SU-DHL-6 (cell line): Measurements from ENCODE around the gene NKX6-2.

Source experiments
- H2AFZ ChIP-seq: fragments of 200-600 bp; sonication (generic); 2 replicates; pipeline ENCODE4 v1.6.1; 2014; ENCODE audit warnings: low read depth, mild to moderate bottlenecking, moderate library complexity, mixed read lengths, antibody characterized with exemption, low read length; ENCODE audit not compliant: severe bottlenecking
- H3F3A ChIP-seq: fragments of 200-600 bp; shearing (Covaris generic); 2 replicates; pipeline ENCODE4 v1.6.0; 2016; ENCODE audit warnings: antibody characterized with exemption, mild to moderate bottlenecking; ENCODE audit not compliant: insufficient read depth
- H3K27ac ChIP-seq: fragments of 200-600 bp; sonication (generic); 2 replicates; pipeline ENCODE4 v1.5.1; 2016; ENCODE audit warnings: low read depth, mild to moderate bottlenecking, low read length, moderate library complexity, mixed read lengths
- H3K27me3 ChIP-seq: fragments of 200-600 bp; sonication (generic), shearing (Covaris generic); 2 replicates; pipeline ENCODE4 v1.6.0; 2014; ENCODE audit warnings: mild to moderate bottlenecking, low read length
- H3K36me3 ChIP-seq: fragments of 200-600 bp; sonication (generic); 2 replicates; pipeline ENCODE4 v1.6.1; 2014; ENCODE audit warnings: mild to moderate bottlenecking, low read length, mixed read lengths
- H3K4me2 ChIP-seq: fragments of 300-600, 200-600 bp; shearing (Covaris generic), sonication (generic); 2 replicates; pipeline ENCODE4 v1.6.0; 2014; ENCODE audit warnings: low read length, low read depth, mild to moderate bottlenecking; ENCODE audit not compliant: poor library complexity, severe bottlenecking
- H3K4me3 ChIP-seq: fragments of 200-600 bp; sonication (generic); 2 replicates; pipeline ENCODE4 v1.5.1; 2014; ENCODE audit warnings: antibody characterized with exemption, low read length, mild to moderate bottlenecking, mixed read lengths; ENCODE audit not compliant: insufficient read depth, poor library complexity, severe bottlenecking
- H3K79me2 ChIP-seq: fragments of 200-600 bp; sonication (generic); 2 replicates; pipeline ENCODE4 v1.6.1; 2014; ENCODE audit warnings: mild to moderate bottlenecking, low read length, moderate library complexity; ENCODE audit not compliant: insufficient read depth
- H3K9ac ChIP-seq: fragments of 200-600 bp; sonication (generic); 2 replicates; pipeline ENCODE4 v1.7.0; 2014; ENCODE audit warnings: mild to moderate bottlenecking, low read length
- H3K9me2 ChIP-seq: fragments of 200-600 bp; sonication (generic); replicated peaks from 2 replicates; pipeline ENCODE4 v1.6.1; 2014; ENCODE audit warnings: low read length; ENCODE audit not compliant: insufficient read depth
- H3K9me3 ChIP-seq: fragments of 200-600 bp; sonication (generic); 2 replicates; pipeline ENCODE4 v1.6.1; 2014; ENCODE audit warnings: low read length, mixed read lengths; ENCODE audit not compliant: insufficient read depth
- H4K20me1 ChIP-seq: fragments of 200-600 bp; sonication (generic); 2 replicates; pipeline ENCODE4 v1.6.1; 2014; ENCODE audit warnings: low read depth, mild to moderate bottlenecking, antibody characterized with exemption, low read length, moderate library complexity, mixed read lengths
- CTCF ChIP-seq: fragments of 200-600 bp; sonication (generic); IDR thresholded peaks from one replicate; pipeline ENCODE4 v1.5.1; 2017; ENCODE audit warnings: antibody characterized with exemption, mild to moderate bottlenecking, low read length, moderate library complexity; ENCODE audit not compliant: insufficient read depth, poor library complexity, severe bottlenecking
- EZH2phosphoT487 ChIP-seq: fragments of 200-600 bp; sonication (generic), shearing (Covaris generic); conservative IDR thresholded peaks from 2 replicates; pipeline ENCODE4 v1.6.1; 2018; ENCODE audit warnings: mild to moderate bottlenecking, antibody characterized with exemption, low read length, moderate library complexity, mixed read lengths

Gene NKX6-2

GRCh38 chr10:132813560-132814468 is 27.9 kb upstream of the NKX6-2 start:
- H3K9me3 ChIP-seq = no peaks in the 10 kb centered on the region
- no peaks in the 10 kb centered on the region for H3K9me2 ChIP-seq
- TF ChIP-seq CTCF = no peak
- TF ChIP-seq EZH2phosphoT487 = no peak
- H3K4me2 ChIP-seq = no peak overlapping the region
- H3F3A ChIP-seq = no peaks in the 10 kb centered on the region
- no peaks in the 10 kb centered on the region for H3K36me3 ChIP-seq
- H3K27me3 ChIP-seq = no peaks in the 10 kb centered on the region
- H3K79me2 ChIP-seq = no peaks in the 10 kb centered on the region
- no peaks in the 10 kb centered on the region for H4K20me1 ChIP-seq
- no peak overlapping the region for H3K9ac ChIP-seq
- H3K27ac ChIP-seq = no peak overlapping the region
- H2AFZ ChIP-seq = no peak overlapping the region
- no peak overlapping the region for H3K4me3 ChIP-seq

- Histone ChIP-seq H3K9me3 (no peaks in the 10 kb centered on the region), H3F3A (no peaks in the 10 kb centered on the region), H3K27me3 (no peaks in the 10 kb centered on the region), H3K9ac (no peak overlapping the region), H3K9me2 (no peaks in the 10 kb centered on the region), H4K20me1 (no peaks in the 10 kb centered on the region), H3K4me2 (no peak overlapping the region), H3K4me3 (no peak overlapping the region), H3K27ac (no peak overlapping the region), H3K36me3 (no peaks in the 10 kb centered on the region), H2AFZ (no peak overlapping the region), H3K79me2 (no peaks in the 10 kb centered on the region)
- TF ChIP-seq EZH2phosphoT487 (no peak), CTCF (no peak)
Measured at GRCh38 chr10:132813001-132813401, 27.1 kb upstream of the NKX6-2 start.

- no peak overlapping the region for H2AFZ ChIP-seq
- no peak overlapping the region for H3K9ac ChIP-seq
- no peaks in the 10 kb centered on the region for H3F3A ChIP-seq
- H3K9me2 ChIP-seq = no peaks in the 10 kb centered on the region
- H3K4me3 ChIP-seq = no peak overlapping the region
- no peaks in the 10 kb centered on the region for H3K36me3 ChIP-seq
- no peaks in the 10 kb centered on the region for H3K9me3 ChIP-seq
- H3K4me2 ChIP-seq = no peak overlapping the region
- TF ChIP-seq CTCF (no peak), EZH2phosphoT487 (no peak)
- H4K20me1 ChIP-seq = no peaks in the 10 kb centered on the region
- H3K27me3 ChIP-seq = no peaks in the 10 kb centered on the region
- H3K27ac ChIP-seq = no peak overlapping the region
- no peaks in the 10 kb centered on the region for H3K79me2 ChIP-seq
Measured at GRCh38 chr10:132812520-132812919, 26.6 kb upstream of the NKX6-2 start.
